GM12878 (cell line): ENCODE measurements around the gene CPNE4. TPM values are rescaled to one million over a fixed set of nuclear protein-coding genes. Genes with fewer than 3 reads are reported as not detected.

Experiments
- ATAC-seq: fragments of 200-7000 bp; cut with Tn5 transposase; 3 replicates; pipeline ENCODE4 v1.9.1; 2020; ENCODE audit warnings: mild to moderate bottlenecking, moderate library complexity
- BruUV-seq: library from RNA; stranded (reverse); fragments of 400-500 nt; replicated peaks from 2 replicates; lab custom pipeline; 2021; lab: Mats Ljungman, UMichigan
- CTCF ChIA-PET: fragments of 300-600 bp; sonication (Branson Sonifier 250); formaldehyde crosslinking; extraction: SDS; loops from one replicate; lab custom pipeline; 2021; ENCODE audit warnings: inconsistent platforms; lab: Yijun Ruan, JAX
- POLR2A ChIA-PET: fragments of 350-600 bp; formaldehyde crosslinking; extraction: SDS; loops from one replicate; lab custom pipeline; 2021; ENCODE audit warnings: inconsistent platforms; lab: Charles Lee
- RAD21 ChIA-PET: fragments of 300-600 bp; sonication (Branson Sonifier 250); formaldehyde crosslinking; loops from one replicate; lab custom pipeline; 2023; ENCODE audit warnings: antibody characterized with exemption; ENCODE audit not compliant: unreplicated experiment; lab: Charles Lee
- SMC1A ChIA-PET: fragments of 300-600 bp; sonication (Branson Sonifier 250); formaldehyde crosslinking; loops from one replicate; lab custom pipeline; 2023; ENCODE audit not compliant: unreplicated experiment, uncharacterized antibody; lab: Charles Lee
- DNase-seq: peaks from one replicate; pipeline ENCODE4 v3.0.0-alpha.2; 2011; ENCODE audit warnings: low read depth, low spot score
- FAIRE-seq: peaks from 3 replicates; lab custom pipeline; 2011; peaks lifted over from hg19 to GRCh38; lab: Jason Lieb, UNC
- H2AFZ ChIP-seq: 2 replicates; pipeline ENCODE4 v1.6.0; 2011; ENCODE audit warnings: low read depth, low read length, control low read depth; ENCODE audit not compliant: control insufficient read depth
- H3K27ac ChIP-seq: 2 replicates; pipeline ENCODE4 v1.5.1; 2011; ENCODE audit warnings: control low read depth; ENCODE audit not compliant: control insufficient read depth, insufficient read depth
- H3K27me3 ChIP-seq, 2 experiments: replicated peaks in 1 of 2; 2 replicates each; pipeline versions ENCODE4 v1.6.0 to v1.6.1; 2011; ENCODE audit warnings: low read length in 1 of 2; ENCODE audit not compliant: control insufficient read depth in 2 of 2, insufficient read depth in 2 of 2
- H3K36me3 ChIP-seq, 2 experiments: 2 replicates each; pipeline ENCODE4 v1.5.1; 2011; ENCODE audit warnings: low read length in 1 of 2; ENCODE audit not compliant: control insufficient read depth in 2 of 2, insufficient read depth in 2 of 2
- H3K4me1 ChIP-seq: 2 replicates; pipeline ENCODE4 v1.6.1; 2011; ENCODE audit warnings: mild to moderate bottlenecking, low read length, moderate library complexity, mixed read lengths; ENCODE audit not compliant: control insufficient read depth, insufficient read depth
- H3K4me2 ChIP-seq: 2 replicates; pipeline ENCODE4 v1.6.0; 2011; ENCODE audit warnings: control low read depth; ENCODE audit not compliant: control insufficient read depth, insufficient read depth
- H3K4me3 ChIP-seq: fragments of 200-600 bp; sonication (generic); 2 replicates; pipeline ENCODE4 v1.5.1; 2016
- H3K79me2 ChIP-seq: 2 replicates; pipeline ENCODE4 v1.6.0; 2011; ENCODE audit warnings: low read length; ENCODE audit not compliant: control insufficient read depth, insufficient read depth
- H3K9ac ChIP-seq: 2 replicates; pipeline ENCODE4 v1.8.0; 2011; ENCODE audit warnings: low read length, control low read depth, mixed read lengths; ENCODE audit not compliant: control insufficient read depth, insufficient read depth
- H3K9me3 ChIP-seq: replicated peaks from 3 replicates; pipeline ENCODE4 v1.5.1; 2011; ENCODE audit warnings: mild to moderate bottlenecking, low read length; ENCODE audit not compliant: control insufficient read depth, insufficient read depth
- H4K20me1 ChIP-seq: 2 replicates; pipeline ENCODE4 v1.6.0; 2011; ENCODE audit not compliant: control insufficient read depth, insufficient read depth
- ATF7 ChIP-seq: fragments of 450-650 bp; IDR thresholded peaks from 2 replicates; pipeline ENCODE4 v1.6.1; 2016; ENCODE audit warnings: low read depth, mild to moderate bottlenecking
- CHD1 ChIP-seq: IDR thresholded peaks from 2 replicates; pipeline ENCODE4 v1.6.1; 2012; ENCODE audit warnings: low read depth, low read length, improper control_type of control experiment
- CREM ChIP-seq: IDR thresholded peaks from 2 replicates; pipeline ENCODE4 v1.6.1; 2014; ENCODE audit warnings: antibody characterized with exemption, low read depth
- KDM1A ChIP-seq: fragments of 200-600 bp; sonication (generic); IDR thresholded peaks from 2 replicates; pipeline ENCODE4 v1.6.1; 2016; ENCODE audit warnings: borderline replicate concordance
- NR2C2 ChIP-seq: IDR thresholded peaks from 2 replicates; pipeline ENCODE4 v1.6.1; 2011; ENCODE audit warnings: borderline replicate concordance, low read depth; ENCODE audit not compliant: control insufficient read depth, insufficient read length
- POLR2A ChIP-seq: IDR thresholded peaks from 2 replicates; pipeline ENCODE4 v1.6.1; 2011; ENCODE audit warnings: low read depth, mild to moderate bottlenecking, low read length
- POLR2AphosphoS5 ChIP-seq: IDR thresholded peaks from 2 replicates; pipeline ENCODE4 v1.6.1; 2011; ENCODE audit warnings: mild to moderate bottlenecking, low read length, inconsistent platforms
- SREBF2 ChIP-seq: IDR thresholded peaks from 2 replicates; pipeline ENCODE4 v1.6.1; 2012; ENCODE audit warnings: mild to moderate bottlenecking, low read length
- ZSCAN29 ChIP-seq: fragments of 450-650 bp; IDR thresholded peaks from 2 replicates; pipeline ENCODE4 v1.6.1; 2017; ENCODE audit warnings: mild to moderate bottlenecking, moderate library complexity
- WGBS: methylation state at CpG from one replicate; pipeline ENCODE4 v1.1.6; 2016; ENCODE audit warnings: low lambda C conversion rate; ENCODE audit not compliant: insufficient replicate concordance, insufficient coverage; ENCODE audit errors: missing lambda C conversion rate; 5-methylcytosine and 5-hydroxymethylcytosine counted together
- in situ Hi-C: fragments of 300-500 bp; cut with MboI; formaldehyde crosslinking; loops from 9 replicates; pipeline ENCODE4 v1.14.3; 2018; ENCODE audit warnings: mixed read lengths
- intact Hi-C: fragments of 100-400 bp; cut with micrococcal nuclease; formaldehyde crosslinking; loops from one replicate; pipeline ENCODE4 v1.14.2; 2022; ENCODE audit not compliant: unreplicated experiment
- polyA plus RNA-seq, 11 experiments: library from polyadenylated mRNA; depleted of rRNA in 4 of 11; unstranded in 6 of 11; stranded (reverse) in 5 of 11; fragments of >200 nt; fragmentation: Nextera tagmentation in 4 of 11; fragmentation: Illumina TruSeq in 1 of 11; extraction: Ambion mirVana in 4 of 11; extraction: Trizol in 1 of 11; gene quantifications; 1 replicate in 1 of 11; 2 replicates in 10 of 11; pipeline versions ENCODE4 v1.2.1 to v1.2.3, GENCODE V29; 2011 to 2016; ENCODE audit warnings: inconsistent platforms in 2 of 11, missing spikeins in 2 of 11, low read depth in 1 of 11
- total RNA-seq, 4 experiments: library from RNA; depleted of rRNA in 3 of 4; stranded (reverse); fragments of >200 nt in 3 of 4; fragmentation: Illumina TruSeq in 1 of 4; extraction: Trizol in 1 of 4; gene quantifications; 2 replicates each; pipeline versions ENCODE4 v1.2.1 to v1.2.3, GENCODE V29; 2013 to 2021
- TF ChIP-seq, protein P1 (sequence below): fragments of 450-650 bp; formaldehyde crosslinking; IDR thresholded peaks from 2 replicates; pipeline ENCODE4 v1.4.0; 2020; ENCODE audit warnings: mild to moderate bottlenecking, moderate library complexity
- TF ChIP-seq, protein P2 (sequence below): fragments of 450-650 bp; IDR thresholded peaks from 2 replicates; pipeline ENCODE4 v1.6.1; 2017; ENCODE audit warnings: mild to moderate bottlenecking

CPNE4 gene
- total and polyA plus RNA-seq, 10 of the 15 experiments (the other 5 are each of a cell fraction or from before 2014, with no cell fraction given), result 0.17 to 1.9 (median 0.48) TPM; not detected in 1

DNA sequence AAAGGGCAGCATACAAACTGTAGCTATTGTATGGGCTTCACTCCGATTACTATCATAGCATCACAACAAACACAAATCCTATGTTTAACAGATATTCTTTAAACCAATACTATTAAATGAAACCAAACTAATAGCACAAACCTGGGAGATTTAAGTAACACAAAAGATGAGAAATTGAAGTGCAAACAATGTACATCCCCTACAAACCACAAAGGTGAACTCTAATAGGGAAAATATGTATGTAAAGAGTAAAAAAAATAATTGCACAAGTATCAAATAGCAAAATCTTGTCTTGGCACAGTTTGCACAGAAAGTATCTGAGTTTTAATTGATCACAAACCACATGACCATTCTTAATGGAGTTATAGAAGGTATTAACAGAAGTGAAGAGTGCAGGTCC lies 138.5 kb downstream of the CPNE4 start (continued):
- TF ChIP-seq ATF7, result no peak
- TF ChIP-seq CHD1, result no peak
- TF ChIP-seq POLR2A, result no peak

DNA sequence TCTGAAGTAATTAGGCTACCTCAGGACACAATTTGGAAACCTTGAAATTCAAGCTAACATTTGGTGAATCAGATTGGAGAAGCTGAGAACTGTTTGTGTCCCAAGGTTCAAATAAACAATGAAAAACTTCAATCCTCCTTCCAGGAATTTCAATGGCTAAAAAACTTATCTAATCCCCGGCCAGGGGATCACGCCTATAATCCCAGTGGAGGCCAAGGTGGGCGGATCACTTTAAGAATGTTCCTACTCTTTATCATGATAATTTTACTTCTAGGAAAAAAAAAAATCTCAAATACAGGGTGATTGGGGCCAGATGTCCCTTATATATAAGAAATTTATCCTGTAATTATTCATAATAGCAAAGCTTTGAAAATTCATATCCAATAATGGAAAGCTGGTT lies 139.0 kb downstream of the CPNE4 start:
- FAIRE-seq (no peak), ATAC-seq (no peak), DNase-seq (no peak)
- H3K9me3 ChIP-seq, result no peaks in the 10 kb centered on the region
- in situ Hi-C loops (no loop called here), intact Hi-C loops (no loop called here)
- no peaks in the 10 kb centered on the region for H3K36me3 ChIP-seq
- BruUV-seq, result no TSS peak
- no peaks in the 10 kb centered on the region for H3K79me2 ChIP-seq
- no peak overlapping the region for H3K9ac ChIP-seq
- no peaks in the 10 kb centered on the region for H4K20me1 ChIP-seq
- no peak overlapping the region for H2AFZ ChIP-seq
- ChIA-PET RAD21 (no interaction called here), SMC1A (interaction anchor here (1.0 kb wide), 1 partner anchor 341 kb away, joined by 4 read pairs; no protein-coding TSS in a partner anchor), CTCF (no interaction called here), POLR2A (no interaction called here)
- TF ChIP-seq, protein P1, sequence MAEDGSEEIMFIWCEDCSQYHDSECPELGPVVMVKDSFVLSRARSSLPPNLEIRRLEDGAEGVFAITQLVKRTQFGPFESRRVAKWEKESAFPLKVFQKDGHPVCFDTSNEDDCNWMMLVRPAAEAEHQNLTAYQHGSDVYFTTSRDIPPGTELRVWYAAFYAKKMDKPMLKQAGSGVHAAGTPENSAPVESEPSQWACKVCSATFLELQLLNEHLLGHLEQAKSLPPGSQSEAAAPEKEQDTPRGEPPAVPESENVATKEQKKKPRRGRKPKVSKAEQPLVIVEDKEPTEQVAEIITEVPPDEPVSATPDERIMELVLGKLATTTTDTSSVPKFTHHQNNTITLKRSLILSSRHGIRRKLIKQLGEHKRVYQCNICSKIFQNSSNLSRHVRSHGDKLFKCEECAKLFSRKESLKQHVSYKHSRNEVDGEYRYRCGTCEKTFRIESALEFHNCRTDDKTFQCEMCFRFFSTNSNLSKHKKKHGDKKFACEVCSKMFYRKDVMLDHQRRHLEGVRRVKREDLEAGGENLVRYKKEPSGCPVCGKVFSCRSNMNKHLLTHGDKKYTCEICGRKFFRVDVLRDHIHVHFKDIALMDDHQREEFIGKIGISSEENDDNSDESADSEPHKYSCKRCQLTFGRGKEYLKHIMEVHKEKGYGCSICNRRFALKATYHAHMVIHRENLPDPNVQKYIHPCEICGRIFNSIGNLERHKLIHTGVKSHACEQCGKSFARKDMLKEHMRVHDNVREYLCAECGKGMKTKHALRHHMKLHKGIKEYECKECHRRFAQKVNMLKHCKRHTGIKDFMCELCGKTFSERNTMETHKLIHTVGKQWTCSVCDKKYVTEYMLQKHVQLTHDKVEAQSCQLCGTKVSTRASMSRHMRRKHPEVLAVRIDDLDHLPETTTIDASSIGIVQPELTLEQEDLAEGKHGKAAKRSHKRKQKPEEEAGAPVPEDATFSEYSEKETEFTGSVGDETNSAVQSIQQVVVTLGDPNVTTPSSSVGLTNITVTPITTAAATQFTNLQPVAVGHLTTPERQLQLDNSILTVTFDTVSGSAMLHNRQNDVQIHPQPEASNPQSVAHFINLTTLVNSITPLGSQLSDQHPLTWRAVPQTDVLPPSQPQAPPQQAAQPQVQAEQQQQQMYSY, result no peak
- TF ChIP-seq CREM, result no peak
- no peak for TF ChIP-seq KDM1A
- TF ChIP-seq ATF7, result no peak
- TF ChIP-seq, protein P2, sequence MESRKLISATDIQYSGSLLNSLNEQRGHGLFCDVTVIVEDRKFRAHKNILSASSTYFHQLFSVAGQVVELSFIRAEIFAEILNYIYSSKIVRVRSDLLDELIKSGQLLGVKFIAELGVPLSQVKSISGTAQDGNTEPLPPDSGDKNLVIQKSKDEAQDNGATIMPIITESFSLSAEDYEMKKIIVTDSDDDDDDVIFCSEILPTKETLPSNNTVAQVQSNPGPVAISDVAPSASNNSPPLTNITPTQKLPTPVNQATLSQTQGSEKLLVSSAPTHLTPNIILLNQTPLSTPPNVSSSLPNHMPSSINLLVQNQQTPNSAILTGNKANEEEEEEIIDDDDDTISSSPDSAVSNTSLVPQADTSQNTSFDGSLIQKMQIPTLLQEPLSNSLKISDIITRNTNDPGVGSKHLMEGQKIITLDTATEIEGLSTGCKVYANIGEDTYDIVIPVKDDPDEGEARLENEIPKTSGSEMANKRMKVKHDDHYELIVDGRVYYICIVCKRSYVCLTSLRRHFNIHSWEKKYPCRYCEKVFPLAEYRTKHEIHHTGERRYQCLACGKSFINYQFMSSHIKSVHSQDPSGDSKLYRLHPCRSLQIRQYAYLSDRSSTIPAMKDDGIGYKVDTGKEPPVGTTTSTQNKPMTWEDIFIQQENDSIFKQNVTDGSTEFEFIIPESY, result no peak
- TF ChIP-seq SREBF2, result no peak
- no peak for TF ChIP-seq ZSCAN29
- no peak for TF ChIP-seq NR2C2
- no peak for TF ChIP-seq POLR2AphosphoS5
- WGBS, result 66% methylated on average over 3 of the region's 3 CpGs
- no peaks in the 10 kb centered on the region for H3K27me3 ChIP-seq
- no peak overlapping the region for H3K27ac ChIP-seq
- no peak overlapping the region for H3K4me2 ChIP-seq
- no peak overlapping the region for H3K4me3 ChIP-seq
- no peaks in the 10 kb centered on the region for H3K4me1 ChIP-seq
